Renal cortex interstitium (tissue), 11 donors: Measurements from ENCODE around the gene NLRC3. TPM values are rescaled to one million over a fixed set of nuclear protein-coding genes. Genes with fewer than 3 reads are reported as not detected.

ENCODE experiments used
- DNase-seq, 11 donors: peaks; one replicate each; pipeline ENCODE4 v3.0.0-alpha.2; 2013; ENCODE audit warnings: low read depth in 9 of 11, low spot score in 4 of 11; ENCODE audit errors: extremely low read depth in 1 of 11
- polyA plus RNA-seq, 3 donors: library from polyadenylated mRNA; unstranded; fragments of 120-200 nt; gene quantifications; one replicate each; pipeline ENCODE4 v1.2.1, GENCODE V29; 2013; ENCODE audit not compliant: insufficient read length in 3 of 3

The NLRC3 gene
- polyA plus RNA-seq, 3 donors = 1.6 to 2.1 (median 1.9) TPM

GRCh38 chr16:3554351-3554928 lies 22.8 kb downstream of the NLRC3 start:
- no peak for DNase-seq

DNA sequence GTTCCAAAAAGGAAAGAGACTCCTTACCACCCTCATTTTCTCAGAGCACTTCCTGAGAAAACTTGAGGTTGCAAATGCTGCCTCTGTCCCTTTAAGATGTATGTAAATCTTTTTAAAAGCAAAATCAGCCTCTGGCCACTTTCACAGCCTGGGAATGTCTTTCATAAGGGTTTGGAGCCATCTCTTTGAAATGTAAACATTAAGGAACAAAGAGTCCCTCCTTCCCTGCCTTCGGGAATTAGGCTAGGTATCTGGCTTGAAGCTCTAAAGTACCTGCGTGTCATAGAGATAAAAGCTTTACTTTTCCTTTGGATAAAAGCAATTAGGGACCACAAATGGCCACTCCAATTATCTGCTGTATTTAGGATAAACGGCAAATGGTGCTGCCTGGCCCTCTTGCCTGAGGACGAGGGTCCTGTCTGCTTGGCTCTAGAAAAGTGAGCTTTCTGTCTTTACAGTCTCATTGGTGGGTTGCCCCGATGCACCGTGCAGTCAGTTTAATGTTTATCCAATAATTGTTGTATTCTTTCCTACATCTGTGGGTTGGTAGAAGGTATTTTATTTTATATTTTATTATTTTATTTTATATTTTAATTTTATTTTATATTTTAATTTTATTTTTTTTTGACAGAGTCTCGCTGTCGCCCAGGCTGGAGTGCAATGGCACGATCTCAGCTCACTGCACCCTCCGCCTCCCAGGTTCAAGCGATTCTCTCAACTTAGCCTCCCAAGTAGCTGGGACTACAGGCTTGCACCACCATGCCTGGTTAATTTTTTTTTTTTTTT lies 23.9 kb downstream of the NLRC3 start:
- DNase-seq = no peak

DNA sequence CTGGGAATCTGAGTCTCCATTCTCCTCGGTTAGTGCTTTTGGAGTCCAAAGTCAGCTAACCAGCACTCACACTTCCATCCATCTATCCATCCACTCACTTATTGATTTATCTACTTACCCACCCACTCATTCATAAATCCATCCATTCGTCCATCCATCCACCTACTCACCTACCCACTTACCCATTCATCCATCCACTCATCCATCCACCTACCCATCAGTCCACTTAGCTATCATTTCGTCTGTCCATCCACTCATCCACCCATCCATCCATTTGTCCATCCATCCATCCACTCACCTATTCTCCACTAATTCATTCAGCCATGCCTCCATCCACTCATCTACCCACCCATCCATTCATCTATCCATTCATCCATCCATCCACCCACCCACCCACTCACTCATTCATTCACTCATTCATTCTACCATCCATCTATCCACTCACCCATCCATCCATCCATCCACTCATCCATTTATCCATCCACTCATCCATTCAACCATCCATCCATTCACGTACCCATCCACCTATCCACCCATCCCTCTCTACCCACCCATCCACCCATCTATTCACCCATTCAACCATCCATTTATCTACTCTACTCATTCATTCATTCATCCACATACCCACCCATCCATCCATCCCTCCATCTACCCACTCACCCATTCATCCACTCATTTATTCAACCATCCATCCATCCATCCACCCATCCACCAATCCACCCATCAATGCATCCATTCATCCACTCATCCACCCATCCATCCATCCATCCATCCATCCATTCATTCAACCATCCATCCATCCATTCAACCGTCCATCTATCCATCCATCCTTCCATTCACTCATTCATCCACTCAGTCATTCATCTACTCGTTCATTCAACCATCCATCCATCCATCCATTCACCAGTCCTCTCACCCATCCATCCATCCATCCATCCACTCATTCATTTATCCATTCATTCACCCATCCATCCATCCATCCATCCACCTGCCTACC lies 26.1 kb downstream of the NLRC3 start:
- DNase-seq = no peak

GRCh38 chr16:3549906-3550305 lies 27.3 kb downstream of the NLRC3 start:
- no peak for DNase-seq

GRCh38 chr16:3548859-3549258 lies 28.3 kb downstream of the NLRC3 start:
- no peak for DNase-seq

- DNase-seq = no peak
Observed at GRCh38 chr16:3548445-3548844, 28.8 kb downstream of the NLRC3 start.

DNA sequence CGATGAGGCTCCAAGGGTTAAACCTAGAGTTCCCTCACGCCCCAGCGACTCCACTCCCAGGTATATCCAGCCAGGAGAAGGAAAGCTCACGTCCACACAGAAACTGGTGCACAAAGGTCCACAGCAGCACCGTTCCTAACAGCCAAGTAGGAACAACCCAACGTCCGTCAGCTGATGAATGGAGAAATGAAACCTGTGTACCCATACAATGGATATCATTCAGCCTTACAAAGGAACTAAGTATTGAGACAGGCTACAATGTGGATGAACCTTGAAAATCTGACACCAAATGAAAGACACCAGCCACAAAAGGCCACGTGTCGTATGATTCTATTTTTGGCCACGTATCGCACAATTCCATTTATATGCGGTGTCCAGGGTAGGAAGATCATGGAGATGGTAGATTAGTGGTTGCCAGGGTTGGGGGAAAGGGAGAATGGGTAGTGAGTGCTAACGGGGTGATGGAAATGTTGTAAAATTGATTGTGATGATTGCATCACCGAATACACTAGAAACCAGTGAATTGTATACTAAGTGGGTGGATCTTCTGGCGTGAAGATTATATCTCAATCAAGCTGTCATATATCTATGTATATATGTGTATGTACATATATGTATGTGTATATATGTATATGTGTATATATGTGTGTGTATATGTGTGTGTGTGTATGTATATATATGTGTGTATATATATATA lies 30.1 kb downstream of the NLRC3 start:
- DNase-seq = no peak

DNA sequence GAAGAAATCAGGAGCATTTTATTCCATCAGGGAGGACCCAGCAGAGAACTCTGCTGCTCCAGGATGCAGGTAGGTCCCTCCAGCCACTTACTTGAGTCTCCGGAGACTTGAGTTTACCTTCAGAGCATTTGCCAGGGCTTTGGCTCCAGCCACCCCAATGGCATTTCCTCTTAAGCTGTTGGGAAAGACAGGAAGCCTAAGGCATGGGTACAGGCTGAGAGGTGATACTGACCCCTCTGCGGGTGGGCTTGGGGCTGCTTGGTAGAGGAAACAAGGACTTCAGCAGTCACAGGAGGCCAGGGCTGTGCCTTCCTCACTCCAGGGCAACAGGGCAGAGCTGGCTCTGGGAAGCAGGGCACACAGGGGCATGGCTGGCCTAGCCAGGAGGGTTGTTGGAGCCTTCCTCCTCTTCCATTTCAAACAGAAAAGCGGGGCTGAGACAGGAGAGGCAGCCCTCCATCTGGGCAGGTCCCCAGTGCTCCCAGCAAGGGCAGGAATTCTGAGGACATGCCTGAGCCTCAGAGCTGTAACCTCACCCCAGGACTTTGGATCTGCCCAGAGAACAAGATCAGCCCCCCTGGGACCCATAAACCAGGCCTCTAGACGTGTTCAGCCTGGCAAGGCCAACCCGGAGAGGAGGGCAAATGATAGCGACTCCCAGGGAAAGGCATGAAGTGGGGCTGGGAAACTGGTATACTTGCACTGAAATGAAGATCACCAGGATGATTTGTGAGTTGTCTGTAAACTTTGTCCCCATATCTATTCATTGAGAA lies 34.4 kb downstream of the NLRC3 start:
- DNase-seq = no peak

DNA sequence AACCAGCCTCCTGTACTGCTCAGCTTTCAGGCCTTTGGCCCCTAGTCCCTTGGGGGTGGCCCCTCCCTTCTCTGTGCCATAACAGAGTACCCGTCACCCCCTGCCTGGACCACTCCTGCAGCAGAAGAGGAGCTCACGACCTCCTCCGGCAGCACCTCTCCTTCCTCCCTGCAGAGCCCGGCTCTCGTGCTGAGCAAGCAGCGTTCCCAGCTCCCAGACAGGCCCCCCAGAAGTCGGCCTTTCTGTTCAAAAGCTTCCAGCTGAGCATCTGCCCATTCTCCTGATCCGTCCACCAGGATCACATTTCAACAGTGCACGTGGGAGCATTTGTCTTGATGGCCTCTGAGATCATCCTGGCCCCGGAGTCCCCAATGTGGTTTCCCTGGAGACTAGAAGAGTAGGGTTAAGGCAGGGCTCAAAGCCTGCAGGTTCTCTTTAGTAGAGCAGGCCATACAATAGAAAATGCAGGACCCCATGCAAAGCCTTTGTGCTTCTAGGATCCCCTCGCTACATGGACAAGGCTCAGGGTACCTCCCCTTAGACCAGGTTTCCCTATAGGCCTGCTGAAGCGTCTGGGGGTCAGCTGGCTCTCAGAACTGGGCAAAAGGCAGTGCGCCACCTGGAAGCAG lies 35.6 kb downstream of the NLRC3 start:
- no peak for DNase-seq

DNA sequence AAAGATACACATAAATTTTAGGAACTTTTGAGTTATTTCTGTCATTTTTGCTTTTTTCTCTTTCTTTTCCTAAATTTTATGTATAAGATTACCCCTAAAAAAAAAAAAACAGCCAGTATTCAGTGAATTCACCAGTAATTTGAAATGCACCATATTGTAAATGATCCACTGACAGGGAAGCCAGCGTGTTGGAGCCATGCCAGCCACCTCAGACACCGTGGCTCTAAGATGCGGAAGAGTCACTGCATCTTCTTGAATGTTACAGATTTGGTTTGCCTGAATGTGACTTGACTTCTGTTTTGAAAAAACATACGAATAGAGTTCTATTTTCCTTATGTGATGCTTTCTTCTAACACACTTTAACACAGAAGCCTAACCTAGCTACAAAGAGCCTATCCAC lies 39.0 kb downstream of the NLRC3 start:
- no peak for DNase-seq

DNA sequence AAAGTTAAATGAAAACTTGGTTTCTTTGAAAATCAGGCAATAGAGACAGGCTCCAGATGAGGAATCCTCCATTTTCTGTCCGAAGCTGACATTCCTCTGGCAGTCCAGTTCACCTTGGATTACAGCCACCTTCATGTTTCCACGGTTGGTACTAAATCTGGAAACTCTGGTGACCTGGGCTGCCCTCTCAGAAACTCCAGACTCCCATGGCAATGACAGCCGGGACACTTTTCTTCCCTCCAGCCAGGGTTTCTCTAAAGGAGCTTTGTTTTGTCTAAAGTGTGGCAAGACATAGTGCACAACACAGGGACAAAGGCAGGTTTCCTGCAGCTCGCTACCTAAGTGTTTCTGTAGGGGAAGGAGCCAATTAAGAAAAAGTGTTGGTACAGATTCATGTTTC lies 40.4 kb downstream of the NLRC3 start:
- no peak for DNase-seq

- DNase-seq = no peak
Observed at GRCh38 chr16:3536271-3536731, 40.9 kb downstream of the NLRC3 start.

DNA sequence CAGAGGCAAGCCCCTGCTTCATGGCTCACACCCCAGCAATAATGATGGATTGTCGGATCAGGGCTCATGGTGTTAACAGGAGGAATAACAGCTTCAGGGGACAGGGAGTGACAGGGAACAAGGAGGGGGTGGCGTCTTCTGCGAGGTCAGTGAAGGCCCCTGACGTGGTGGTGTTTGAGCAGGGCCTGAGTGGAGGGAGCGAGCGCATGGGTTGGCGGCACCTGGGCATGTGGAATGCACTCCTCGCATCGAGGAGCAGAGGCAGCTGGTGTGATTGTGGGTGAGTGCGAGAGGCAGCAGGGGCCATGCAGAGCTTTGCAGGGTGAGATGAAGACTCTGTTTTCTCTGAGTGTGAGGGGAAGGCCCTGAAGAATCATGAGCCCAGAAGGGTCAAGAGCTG lies 43.1 kb downstream of the NLRC3 start:
- DNase-seq = no peak

- DNase-seq = no peak
Observed at GRCh38 chr16:3532741-3533140, 44.5 kb downstream of the NLRC3 start.

DNA sequence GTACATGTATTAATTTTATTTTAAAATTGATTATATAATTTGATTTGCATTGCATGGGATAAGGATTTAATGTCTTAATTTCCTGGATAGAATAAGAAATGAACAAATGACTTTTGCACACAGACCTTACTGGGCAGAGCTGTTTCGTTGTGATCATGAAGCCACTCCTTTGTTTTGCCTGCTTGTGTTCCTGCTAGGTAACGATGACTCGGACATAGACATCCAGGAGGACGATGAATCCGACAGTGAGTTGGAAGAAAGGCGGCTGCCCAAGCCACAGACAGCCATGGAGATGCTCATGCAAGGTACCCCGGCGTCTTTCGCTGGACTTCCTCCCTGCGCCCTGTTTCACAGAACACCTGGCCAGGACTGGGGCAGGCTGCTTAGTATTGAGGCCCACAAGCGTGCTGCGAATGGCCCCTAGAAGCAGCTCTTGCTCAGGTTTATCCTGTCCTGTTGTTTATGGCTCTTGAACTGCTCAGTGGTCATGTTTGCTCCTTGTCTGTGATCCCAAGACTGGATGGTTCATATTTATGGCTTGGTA lies 46.8 kb downstream of the NLRC3 start:
- no peak for DNase-seq

GRCh38 chr16:3529175-3529574 lies 48.0 kb downstream of the NLRC3 start:
- DNase-seq = no peak

GRCh38 chr16:3528406-3528805 lies 48.8 kb downstream of the NLRC3 start:
- DNase-seq = no peak
